GM18870 (cell line): ENCODE data around the gene CTSH.
"Not testable (repeated sequence)": the region's sequence is repeated elsewhere in the genome, so short reads cannot be mapped to it uniquely, and the experiment has no call there.

Source experiments
- ATAC-seq: cut with Tn5 transposase; IDR thresholded peaks from one replicate; pipeline ENCODE4 v1.9.1; 2021; ENCODE audit warnings: moderate library complexity; ENCODE audit not compliant: unreplicated experiment

CTSH gene

GRCh38 chr15:78898540-78898939 lies 46.3 kb downstream of the CTSH start:
- ATAC-seq = no peak

DNA sequence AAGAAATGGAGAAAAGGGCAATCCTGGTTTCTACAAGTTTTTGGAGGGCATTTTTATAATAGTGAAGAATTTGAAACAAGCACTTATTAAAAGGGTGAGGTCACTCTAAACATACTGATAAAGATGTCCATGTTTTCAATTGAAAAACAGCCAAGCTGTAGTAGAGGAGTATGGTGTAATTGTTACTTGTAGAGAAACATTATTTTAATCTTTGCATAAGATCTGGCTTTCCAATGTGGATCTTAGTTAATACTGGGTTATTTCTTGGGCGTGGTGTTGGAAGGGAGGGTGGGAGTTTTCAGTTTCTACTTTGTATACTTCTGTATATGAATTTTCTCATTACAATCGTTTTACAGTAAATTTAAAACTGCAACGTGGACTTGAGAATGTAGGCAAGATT lies 49.4 kb downstream of the CTSH start:
- ATAC-seq = no peak

GRCh38 chr15:78893538-78893937 lies 51.3 kb downstream of the CTSH start:
- no peak for ATAC-seq

GRCh38 chr15:78889000-78889399 lies 55.8 kb downstream of the CTSH start:
- no peak for ATAC-seq

DNA sequence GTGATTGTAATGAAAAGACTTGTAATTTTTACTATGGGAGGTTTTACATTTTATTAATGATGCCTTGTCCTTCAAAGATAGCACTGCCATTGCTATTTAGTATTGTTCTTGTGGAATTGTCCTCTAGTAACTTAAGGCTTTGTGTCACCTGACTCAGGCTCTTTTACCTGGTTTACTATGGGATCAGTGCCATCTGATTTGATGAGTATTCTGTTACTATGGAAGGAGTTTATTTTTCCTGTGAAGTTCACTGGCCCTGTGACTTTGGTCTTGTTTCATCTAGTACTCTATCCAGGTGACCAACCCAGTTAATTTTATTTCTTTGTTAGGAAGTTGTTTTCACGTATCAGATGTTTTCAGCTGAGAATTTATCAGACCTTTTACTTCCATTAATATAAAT lies 63.2 kb downstream of the CTSH start:
- ATAC-seq = no peak

DNA sequence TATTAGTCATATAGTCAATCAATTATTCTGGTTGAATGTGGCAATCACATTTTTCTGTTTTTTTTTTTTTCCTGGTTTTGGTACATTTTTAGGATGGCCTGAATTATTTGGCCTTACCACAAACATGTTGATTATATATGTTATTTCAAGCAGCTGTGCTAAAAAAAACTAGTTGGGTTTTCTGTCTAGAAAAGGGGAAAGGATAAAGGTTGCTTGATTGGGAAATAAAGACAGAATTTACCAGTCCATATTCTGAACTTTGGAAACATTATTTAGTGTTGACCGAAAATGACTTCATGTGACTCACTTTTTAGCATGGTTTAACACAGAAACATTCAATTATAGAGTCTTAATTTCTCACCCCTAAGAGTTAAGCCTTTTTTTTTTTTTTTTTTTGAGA lies 64.0 kb downstream of the CTSH start:
- ATAC-seq = no peak

DNA sequence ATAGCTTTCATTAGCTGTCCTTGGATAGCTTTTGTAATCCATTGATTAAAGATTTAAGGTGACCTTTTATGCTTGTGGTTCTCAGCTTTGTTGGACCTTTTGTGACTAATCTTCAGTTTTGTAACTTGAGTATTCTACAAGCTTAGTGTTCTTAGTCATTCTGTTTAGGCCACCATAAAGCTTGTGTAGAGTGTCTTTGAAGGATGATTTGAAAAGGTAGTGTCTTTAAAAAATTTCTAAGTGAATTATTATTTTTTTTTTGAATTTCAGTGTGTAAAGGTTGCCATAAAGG lies 64.7 kb downstream of the CTSH start:
- ATAC-seq = no peak

GRCh38 chr15:78879517-78880241 lies 65.2 kb downstream of the CTSH start:
- no peak for ATAC-seq

DNA sequence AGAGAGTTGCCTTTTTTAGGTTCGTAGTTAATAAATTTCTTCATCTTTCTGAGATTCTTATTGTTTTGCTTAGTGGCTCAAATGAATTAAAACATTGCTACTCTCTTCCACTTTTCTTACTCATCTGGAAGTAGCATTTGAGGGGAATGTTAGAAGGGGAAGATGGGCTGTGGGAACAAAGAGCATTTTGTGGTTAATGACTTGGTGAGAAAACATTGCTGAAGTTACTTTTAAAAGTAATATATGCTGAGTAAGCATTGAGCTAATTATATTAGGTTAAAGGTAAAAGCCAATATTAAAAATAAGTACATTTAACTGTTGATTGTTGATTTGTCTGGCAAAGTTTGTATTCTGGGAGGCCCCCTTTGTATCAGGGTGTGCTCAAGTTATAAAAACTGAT lies 66.5 kb downstream of the CTSH start:
- no peak for ATAC-seq

DNA sequence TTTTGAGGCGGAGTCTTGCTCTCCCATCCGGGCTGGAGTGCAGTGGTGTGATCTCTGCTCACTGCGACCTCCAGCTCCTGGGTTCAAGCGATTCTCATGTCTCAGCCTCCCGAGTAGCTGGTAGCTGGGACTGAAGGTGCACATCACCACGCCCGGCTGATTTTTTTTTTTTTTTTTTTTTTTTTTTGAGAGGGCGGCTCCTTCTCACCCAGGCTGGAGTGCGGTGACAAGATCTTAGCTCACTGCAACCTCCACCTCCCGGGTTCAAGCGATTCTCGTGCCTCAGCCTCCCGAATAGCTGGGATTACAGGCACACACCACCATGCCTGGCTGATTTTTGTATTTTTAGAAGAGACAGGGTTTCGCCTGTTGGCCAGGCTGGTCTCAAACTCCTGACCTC lies 67.9 kb downstream of the CTSH start:
- not testable (repeated sequence) for ATAC-seq

GRCh38 chr15:78875107-78875914 lies 69.5 kb downstream of the CTSH start:
- no peak for ATAC-seq

DNA sequence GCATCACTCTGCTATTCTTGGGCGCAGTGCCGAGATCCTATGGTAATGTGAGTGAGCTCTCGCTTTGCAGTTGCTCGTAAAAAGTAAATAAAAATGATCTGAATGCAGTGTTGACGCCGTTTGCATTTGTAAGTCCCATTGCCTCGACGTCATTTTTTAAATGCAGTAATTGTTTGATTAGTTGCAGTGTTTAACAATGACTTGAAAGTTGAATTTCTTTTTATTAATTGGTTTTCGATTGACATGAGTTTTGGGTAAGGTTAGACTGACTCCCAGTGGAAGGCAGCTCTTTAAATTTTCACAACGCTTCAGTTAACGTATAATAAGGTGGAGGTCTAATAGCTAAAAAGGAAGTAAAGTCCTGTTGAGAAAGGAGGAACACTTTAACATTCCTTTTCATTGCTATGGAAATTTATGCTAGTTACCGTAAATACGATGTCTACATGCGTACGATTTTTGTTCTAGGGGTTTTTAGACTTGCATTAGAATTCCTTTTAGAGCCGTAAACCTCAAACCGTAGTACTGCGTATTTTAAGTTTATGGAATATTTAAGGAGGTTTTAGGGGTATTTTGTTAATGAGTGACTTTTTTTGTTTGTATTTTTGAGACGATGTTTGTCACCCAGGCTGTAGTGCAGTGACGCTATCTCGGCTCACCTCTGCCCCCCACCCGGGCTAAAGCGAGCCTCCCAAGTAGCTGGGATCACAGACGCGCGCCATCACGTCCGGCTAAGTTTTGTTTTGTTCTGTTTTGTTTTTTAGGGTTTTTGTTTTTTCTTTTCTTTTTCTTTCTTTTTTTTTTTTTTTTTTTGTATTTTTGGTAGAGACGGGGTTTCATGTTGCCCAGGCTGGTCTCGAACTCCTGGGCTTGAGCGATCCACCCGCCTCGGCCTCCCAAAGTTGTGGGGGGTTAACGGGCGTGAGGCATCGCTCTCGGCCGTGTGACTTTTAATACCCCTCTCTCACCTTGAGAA lies 70.8 kb downstream of the CTSH start:
- ATAC-seq = peak; percentile 16

DNA sequence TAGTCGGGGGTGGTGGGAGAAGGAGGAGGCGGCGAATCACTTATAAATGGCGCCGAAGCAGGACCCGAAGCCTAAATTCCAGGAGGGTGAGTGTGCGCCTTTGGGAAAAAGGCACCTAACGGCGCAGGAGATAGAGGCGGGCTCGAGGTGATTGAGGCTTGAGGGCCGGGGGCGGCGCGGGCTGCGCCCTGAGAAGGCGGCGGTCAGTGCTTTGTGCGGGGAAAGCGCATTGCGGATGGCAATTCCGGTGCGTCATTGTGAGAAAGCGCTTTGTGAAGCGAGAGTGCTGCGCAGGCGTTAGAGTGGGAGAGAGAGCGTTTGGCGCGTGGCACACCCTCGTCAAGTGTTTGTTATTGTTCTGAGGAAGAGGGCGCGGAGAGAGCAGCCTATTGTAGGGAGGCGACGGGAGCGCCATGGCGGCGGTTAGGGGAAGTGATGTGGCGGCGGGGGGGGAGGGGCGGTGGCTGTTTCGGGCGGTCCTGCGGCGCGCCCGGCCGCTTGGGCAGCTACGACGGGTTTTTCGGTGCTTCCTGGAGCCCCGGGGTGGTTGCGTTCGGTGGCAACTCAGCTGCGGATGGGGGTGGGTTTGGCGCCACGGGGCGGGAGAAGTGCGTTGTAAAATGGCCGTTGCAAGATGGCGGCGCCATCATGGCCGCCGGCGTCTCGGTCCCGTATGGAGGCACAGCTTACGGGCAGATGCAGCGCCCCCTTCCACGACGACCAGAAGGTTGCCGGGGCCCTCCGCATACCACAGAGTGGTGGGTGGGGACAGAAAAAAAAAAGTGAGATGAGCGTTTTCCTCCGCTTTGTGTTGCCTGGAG lies 71.7 kb downstream of the CTSH start:
- peak; percentile 58 for ATAC-seq

GRCh38 chr15:78872155-78872971 lies 72.5 kb downstream of the CTSH start, which contains the start of gene MORF4L1:
TSS of gene MORF4L1 (plus strand) at chr15:78872890. CDS start at chr15:78873018, 128 bp downstream.
- peak; percentile 41 for ATAC-seq

DNA sequence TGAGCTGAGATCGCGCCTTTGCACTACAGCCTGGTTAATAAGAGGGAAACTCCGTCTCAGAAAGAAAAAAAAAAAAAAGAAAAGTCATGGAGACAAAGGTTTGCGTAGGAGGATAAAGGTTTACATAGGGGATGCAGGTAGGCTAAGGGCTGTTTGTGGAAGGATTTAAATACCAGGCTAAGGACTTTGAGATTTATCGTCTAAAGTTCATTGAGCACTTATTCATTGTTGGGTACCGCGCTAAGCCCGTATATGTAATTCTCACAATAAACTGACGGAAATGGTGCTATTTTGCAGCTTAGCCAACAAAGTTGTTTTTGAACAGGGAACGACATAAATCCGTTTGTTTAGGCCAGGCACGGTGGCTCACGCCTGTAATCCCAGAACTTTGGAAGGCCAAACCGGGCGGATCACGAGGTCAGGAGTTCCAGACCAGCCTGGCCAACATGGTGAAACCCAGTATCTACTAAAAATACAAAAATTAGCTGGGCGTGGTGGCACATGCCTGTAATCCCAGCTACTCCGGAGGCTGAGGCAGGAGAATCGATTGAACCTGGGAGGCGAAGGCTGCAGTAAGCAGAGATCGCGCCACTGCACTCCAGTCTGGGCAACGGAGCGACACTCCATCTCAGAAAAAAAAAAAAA lies 73.2 kb downstream of the CTSH start:
- ATAC-seq = not testable (repeated sequence)
